HG02642 (cell line): ENCODE data around the gene DHX8.

Experiments
- ATAC-seq: cut with Tn5 transposase; IDR thresholded peaks from one replicate; pipeline ENCODE4 v1.9.1; 2021; ENCODE audit warnings: mild to moderate bottlenecking; ENCODE audit not compliant: unreplicated experiment, poor library complexity

Gene DHX8

GRCh38 chr17:43517615-43518386, 34.0 kb downstream of the DHX8 start:
- no peak for ATAC-seq

GRCh38 chr17:43521389-43521788, 37.6 kb downstream of the DHX8 start:
- ATAC-seq, result no peak

DNA sequence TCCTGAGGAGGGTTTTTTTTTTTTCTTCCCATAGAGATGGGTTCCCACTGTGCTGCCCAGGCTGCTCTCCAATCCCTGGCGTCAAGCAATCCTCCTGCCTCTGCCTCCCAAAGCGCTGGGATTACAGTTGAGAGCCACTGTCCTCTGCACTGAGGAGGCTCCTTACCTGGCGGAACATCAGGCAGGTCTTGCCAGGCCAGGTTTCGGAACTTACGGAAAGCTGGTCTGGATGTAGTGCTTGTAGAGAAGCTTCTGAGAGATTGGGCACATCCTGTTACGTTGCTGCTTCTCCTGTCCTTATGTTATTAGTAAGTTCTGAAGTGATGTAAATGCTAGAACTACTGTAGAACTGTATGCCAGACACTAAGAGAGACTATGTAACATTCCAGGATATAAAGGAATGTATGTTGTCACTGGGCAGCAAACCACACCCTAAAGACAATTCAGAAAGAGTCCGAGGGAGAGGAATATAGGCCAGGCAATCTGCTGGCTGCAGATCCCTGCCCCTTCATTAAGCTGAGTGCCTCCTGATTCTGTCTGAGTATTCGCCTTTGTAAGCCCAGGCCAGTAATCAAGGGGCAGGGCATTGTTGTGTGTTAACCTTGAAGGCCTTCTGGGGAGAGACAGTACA, 41.3 kb downstream of the DHX8 start:
- ATAC-seq, result no peak

GRCh38 chr17:43526886-43527648, 43.3 kb downstream of the DHX8 start:
- ATAC-seq, result no peak

GRCh38 chr17:43528319-43528987, 44.7 kb downstream of the DHX8 start:
- no peak for ATAC-seq

DNA sequence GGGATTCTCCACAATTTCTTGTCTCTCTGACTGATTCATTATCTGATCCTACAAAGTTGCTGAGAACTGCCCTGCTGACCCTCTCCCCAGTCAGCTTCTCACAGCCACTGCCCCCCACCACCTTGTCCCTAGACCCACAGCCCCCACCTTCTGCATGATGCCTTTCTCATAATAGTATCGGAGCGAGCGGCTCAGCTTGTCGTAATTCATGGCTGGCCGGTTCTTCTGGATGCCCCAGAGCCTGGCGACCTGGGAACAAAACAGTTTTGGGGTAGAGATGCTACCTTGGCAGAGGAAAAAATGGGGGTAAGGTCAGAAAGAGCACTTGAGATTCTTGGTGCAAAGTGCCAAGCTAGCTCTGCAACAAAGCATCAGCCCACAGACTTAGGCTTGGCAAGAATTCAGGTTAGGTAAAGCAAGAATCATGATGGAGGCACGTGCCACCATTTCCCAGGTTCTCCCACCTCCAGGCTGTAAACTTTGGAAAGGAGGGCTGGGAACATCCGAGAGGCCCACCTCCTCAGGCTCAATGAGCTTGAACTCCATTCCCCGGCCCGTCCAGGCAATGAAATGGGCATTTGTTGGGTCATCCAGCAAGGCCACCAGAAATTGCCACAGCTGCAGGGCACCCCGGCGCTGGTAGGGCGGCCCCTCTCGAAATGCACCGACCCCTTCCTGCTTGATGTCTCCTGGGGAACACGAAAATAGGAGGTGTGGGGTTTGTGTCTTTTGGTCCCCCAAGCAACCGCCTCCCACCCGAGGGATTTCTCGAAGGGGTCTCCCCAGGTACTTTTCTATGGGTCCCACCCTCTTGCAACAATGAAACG, 45.4 kb downstream of the DHX8 start:
- no peak for ATAC-seq

GRCh38 chr17:43529947-43530287, 46.1 kb downstream of the DHX8 start:
- ATAC-seq, result no peak

GRCh38 chr17:43530288-43531081, 46.7 kb downstream of the DHX8 start:
- no peak for ATAC-seq

GRCh38 chr17:43531082-43531378, 47.3 kb downstream of the DHX8 start:
- no peak for ATAC-seq

- ATAC-seq, result no peak
Observed at GRCh38 chr17:43531955-43532354, 48.2 kb downstream of the DHX8 start.

GRCh38 chr17:43532581-43532980, 48.8 kb downstream of the DHX8 start:
- ATAC-seq, result no peak

DNA sequence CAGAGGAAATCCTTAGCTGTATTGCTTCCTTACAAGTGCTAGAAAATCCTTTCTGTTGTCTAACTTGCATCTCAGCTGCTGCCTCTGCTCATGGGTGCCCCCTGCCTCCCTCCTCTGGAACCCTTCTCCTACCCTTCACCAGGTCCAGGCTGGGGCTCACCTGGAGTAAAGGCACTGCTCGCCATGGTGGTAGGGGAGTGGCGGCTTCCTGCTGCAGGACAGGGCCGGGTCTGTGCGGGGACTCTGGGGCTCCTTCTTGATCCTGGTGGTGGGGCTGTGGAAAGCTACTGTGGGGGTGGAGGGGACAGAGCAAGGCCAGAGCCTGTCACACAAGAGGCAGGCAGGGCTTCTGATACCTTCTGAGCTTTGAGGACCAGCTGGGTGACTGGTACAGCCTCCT, 49.9 kb downstream of the DHX8 start:
- ATAC-seq, result no peak

- no peak for ATAC-seq
Observed at GRCh38 chr17:43534909-43535308, 51.1 kb downstream of the DHX8 start.

- no peak for ATAC-seq
Observed at GRCh38 chr17:43536236-43536992, 52.6 kb downstream of the DHX8 start.

DNA sequence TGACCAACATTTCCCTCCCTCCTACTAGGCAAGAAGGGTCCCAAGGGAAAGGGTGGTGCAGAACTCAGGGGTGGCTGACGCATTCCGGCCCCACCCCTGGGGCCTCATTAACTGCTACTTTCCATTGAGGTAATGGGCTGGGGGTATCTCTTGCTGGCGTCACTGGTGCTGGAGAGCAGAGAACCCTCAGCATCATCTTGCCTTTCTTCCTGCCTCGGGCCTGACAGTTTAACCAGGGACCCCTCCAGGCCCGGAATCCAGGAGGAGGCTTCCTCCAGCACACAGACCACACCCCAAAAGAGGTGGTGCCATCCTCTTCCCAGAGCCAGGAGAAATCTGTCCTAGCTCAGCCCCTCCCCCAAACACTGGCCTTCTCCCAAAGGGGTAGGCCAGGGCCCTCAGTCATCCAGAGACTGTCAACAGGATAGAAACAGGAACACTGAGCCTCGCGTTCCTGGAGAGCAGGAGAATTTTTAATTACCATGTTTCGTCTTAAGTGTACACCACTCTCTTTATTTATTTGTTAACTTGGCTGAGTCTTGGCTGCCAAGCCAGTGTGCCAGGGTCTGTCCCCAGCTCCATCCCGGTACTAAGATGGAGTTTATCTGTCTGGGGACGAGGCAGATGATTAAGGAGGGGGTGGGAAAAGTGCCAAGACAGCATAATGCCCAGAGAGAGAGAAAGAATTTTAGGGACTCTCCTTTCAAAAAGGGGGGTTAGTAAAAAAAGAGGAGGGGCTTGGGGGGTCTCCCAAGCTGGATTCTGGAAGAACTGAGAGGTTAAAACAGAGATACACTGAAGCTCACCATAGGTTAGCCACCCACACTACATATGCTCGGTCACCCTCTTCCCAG, 57.3 kb downstream of the DHX8 start:
- no peak for ATAC-seq

- ATAC-seq, result no peak
Observed at GRCh38 chr17:43542859-43543258, 59.1 kb downstream of the DHX8 start.

GRCh38 chr17:43543300-43543699, 59.5 kb downstream of the DHX8 start:
- ATAC-seq, result no peak
